SK-N-SH treated with all-trans-retinoic acid at 6 μM for 48 hours (cell line): ENCODE measurements around the gene ELOVL1.

Experiments used
- ATAC-seq: fragments of 200-7000 bp; cut with Tn5 transposase; 3 replicates; pipeline ENCODE4 v1.9.1; 2020; ENCODE audit warnings: mild to moderate bottlenecking, moderate library complexity
- BACH2 ChIP-seq: fragments of 250-450 bp; sonication (Bioruptor Pico); IDR thresholded peaks from 2 replicates; pipeline ENCODE4 v1.9.0; 2021; ENCODE audit warnings: mild to moderate bottlenecking, borderline replicate concordance
- CREB5 ChIP-seq: fragments of 250-450 bp; sonication (Bioruptor Pico); IDR thresholded peaks from 2 replicates; pipeline ENCODE4 v1.5.1; 2020; ENCODE audit warnings: low read depth, mild to moderate bottlenecking, moderate library complexity
- CSDC2 ChIP-seq: fragments of 250-450 bp; sonication (Bioruptor Pico); IDR thresholded peaks from 2 replicates; pipeline ENCODE4 v1.5.0; 2020; ENCODE audit warnings: mild to moderate bottlenecking, moderate library complexity
- ESRRG ChIP-seq: fragments of 250-450 bp; sonication (Bioruptor Pico); IDR thresholded peaks from 2 replicates; pipeline ENCODE4 v1.6.1; 2021; ENCODE audit warnings: mild to moderate bottlenecking
- GLIS3 ChIP-seq: fragments of 250-450 bp; sonication (Bioruptor Pico); IDR thresholded peaks from 2 replicates; pipeline ENCODE4 v1.5.0; 2020; ENCODE audit warnings: mild to moderate bottlenecking, moderate library complexity
- ISL1 ChIP-seq: fragments of 250-450 bp; sonication (Bioruptor Pico); IDR thresholded peaks from 2 replicates; pipeline ENCODE4 v2.1.2; 2022; ENCODE audit warnings: mild to moderate bottlenecking, moderate library complexity
- OSR1 ChIP-seq: fragments of 250-450 bp; sonication (Bioruptor Pico); IDR thresholded peaks from 2 replicates; pipeline ENCODE4 v1.8.0; 2022; ENCODE audit warnings: moderate library complexity, mild to moderate bottlenecking, inconsistent platforms
- PATZ1 ChIP-seq: fragments of 250-450 bp; sonication (Bioruptor Pico); IDR thresholded peaks from 2 replicates; pipeline ENCODE4 v1.8.0; 2020; ENCODE audit warnings: mild to moderate bottlenecking, moderate library complexity, borderline replicate concordance
- PPARA ChIP-seq: fragments of 250-450 bp; sonication (Bioruptor Pico); IDR thresholded peaks from 2 replicates; pipeline ENCODE4 v1.5.0; 2020; ENCODE audit warnings: mild to moderate bottlenecking, borderline replicate concordance
- RARB ChIP-seq: fragments of 250-450 bp; sonication (Bioruptor Pico); IDR thresholded peaks from 2 replicates; pipeline ENCODE4 v1.8.0; 2021; ENCODE audit warnings: mild to moderate bottlenecking, moderate library complexity
- SNAI2 ChIP-seq: fragments of 250-450 bp; sonication (Bioruptor Pico); IDR thresholded peaks from 2 replicates; pipeline ENCODE4 v1.5.0; 2020; ENCODE audit warnings: mild to moderate bottlenecking, moderate library complexity
- TCF4 ChIP-seq: fragments of 250-450 bp; sonication (Bioruptor Pico); IDR thresholded peaks from 2 replicates; pipeline ENCODE4 v1.8.0; 2021; ENCODE audit warnings: mild to moderate bottlenecking, moderate library complexity, borderline replicate concordance
- TOX ChIP-seq: fragments of 250-450 bp; sonication (Bioruptor Pico); IDR thresholded peaks from 2 replicates; pipeline ENCODE4 v1.8.0; 2021; ENCODE audit warnings: mild to moderate bottlenecking, moderate library complexity, borderline replicate concordance
- TSHZ2 ChIP-seq: fragments of 250-450 bp; sonication (Bioruptor Pico); IDR thresholded peaks from 2 replicates; pipeline ENCODE4 v1.5.0; 2020; ENCODE audit warnings: mild to moderate bottlenecking, moderate library complexity
- ZC3H10 ChIP-seq: fragments of 250-450 bp; sonication (Bioruptor Pico); IDR thresholded peaks from 2 replicates; pipeline ENCODE4 v1.5.1; 2021; ENCODE audit warnings: mild to moderate bottlenecking, moderate library complexity
- ZFP3 ChIP-seq: fragments of 250-450 bp; sonication (Bioruptor Pico); IDR thresholded peaks from 2 replicates; pipeline ENCODE4 v1.5.0; 2020; ENCODE audit warnings: mild to moderate bottlenecking, moderate library complexity
- ZFP30 ChIP-seq: fragments of 450-650 bp; formaldehyde crosslinking; IDR thresholded peaks from 2 replicates; pipeline ENCODE4 v1.5.0; 2022; ENCODE audit warnings: mild to moderate bottlenecking, moderate library complexity
- ZNF565 ChIP-seq: fragments of 450-650 bp; formaldehyde crosslinking; conservative IDR thresholded peaks from 2 replicates; pipeline ENCODE4 v1.5.0; 2020; ENCODE audit warnings: low read depth, mild to moderate bottlenecking, moderate library complexity
- ZNF70 ChIP-seq: fragments of 450-650 bp; formaldehyde crosslinking; IDR thresholded peaks from 2 replicates; pipeline ENCODE4 v1.5.0; 2020; ENCODE audit warnings: mild to moderate bottlenecking, moderate library complexity
- ZNF8 ChIP-seq: fragments of 450-650 bp; formaldehyde crosslinking; IDR thresholded peaks from 2 replicates; pipeline ENCODE4 v1.5.0; 2020; ENCODE audit warnings: mild to moderate bottlenecking, moderate library complexity

The ELOVL1 gene

GRCh38 chr1:43376723-43377235, 9.0 kb upstream of the ELOVL1 start (continued):
- no peak for TF ChIP-seq ZC3H10 (CRISPR knock-in tag)
- no peak for TF ChIP-seq ESRRG (CRISPR knock-in tag)
- TF ChIP-seq SNAI2 (CRISPR knock-in tag): no peak
- no peak for TF ChIP-seq ZFP3 (CRISPR knock-in tag)
- no peak for TF ChIP-seq ZNF8 (CRISPR knock-in tag)
- no peak for TF ChIP-seq CSDC2 (CRISPR knock-in tag)
- TF ChIP-seq TCF4 (CRISPR knock-in tag): no peak
- no peak for TF ChIP-seq CREB5
- TF ChIP-seq ZFP30 (CRISPR knock-in tag): no peak
- no peak for TF ChIP-seq ISL1 (CRISPR knock-in tag)
- no peak for TF ChIP-seq ZNF70

- ATAC-seq: peak; percentile 35; the same call in 2 of the 3 replicates
- TF ChIP-seq ZNF8 (CRISPR knock-in tag) (no peak), TCF4 (CRISPR knock-in tag) (no peak), BACH2 (CRISPR knock-in tag) (no peak), PPARA (no peak), ISL1 (CRISPR knock-in tag) (no peak), ZNF70 (no peak), CSDC2 (CRISPR knock-in tag) (no peak), TOX (no peak), TSHZ2 (CRISPR knock-in tag) (no peak), ZC3H10 (CRISPR knock-in tag) (no peak), PATZ1 (CRISPR knock-in tag) (no peak), SNAI2 (CRISPR knock-in tag) (no peak), CREB5 (no peak), ESRRG (CRISPR knock-in tag) (no peak), OSR1 (CRISPR knock-in tag) (no peak), RARB (CRISPR knock-in tag) (no peak), ZFP3 (CRISPR knock-in tag) (no peak)
Observed at GRCh38 chr1:43373066-43373940, 5.5 kb upstream of the ELOVL1 start.

GRCh38 chr1:43372172-43372571, 4.4 kb upstream of the ELOVL1 start:
- TF ChIP-seq TCF4 (CRISPR knock-in tag) (no peak), ZC3H10 (CRISPR knock-in tag) (no peak), CSDC2 (CRISPR knock-in tag) (no peak), ISL1 (CRISPR knock-in tag) (no peak), SNAI2 (CRISPR knock-in tag) (no peak), ZNF8 (CRISPR knock-in tag) (no peak), CREB5 (no peak), PATZ1 (CRISPR knock-in tag) (no peak), ESRRG (CRISPR knock-in tag) (no peak), TSHZ2 (CRISPR knock-in tag) (no peak), GLIS3 (CRISPR knock-in tag) (no peak), ZNF70 (no peak), ZNF565 (CRISPR knock-in tag) (no peak), ZFP3 (CRISPR knock-in tag) (no peak)
- ATAC-seq: no peak
